Gastrocnemius medialis (tissue), 4 donors: ENCODE data around the gene GRK6. TPM values are rescaled to one million over a fixed set of nuclear protein-coding genes. Genes with fewer than 3 reads are reported as not detected.
A peak's percentile ranks its signal among the peaks of the same experiment; 100 is the strongest.

Source experiments
- ATAC-seq, 2 donors: fragments of 150-250 bp; one replicate each; pipeline ENCODE4 v1.9.1; 2016
- DNase-seq, 2 donors: peaks; one replicate each; pipeline ENCODE4 v3.0.0-alpha.2; 2019
- H3K27ac ChIP-seq, 4 donors: fragments of 200-600 bp; sonication (generic); 1 replicate in 1 of 4; 2 replicates in 3 of 4; pipeline ENCODE4 v1.5.1; 2016 to 2018; ENCODE audit warnings: mild to moderate bottlenecking in 2 of 4, moderate library complexity in 1 of 4
- H3K27me3 ChIP-seq, 3 donors: fragments of 200-600 bp; sonication (generic) in 2 of 3; 1 replicate in 1 of 3; 2 replicates in 2 of 3; pipeline versions ENCODE4 v1.5.1 to v1.6.0; 2016 to 2019; ENCODE audit warnings: mild to moderate bottlenecking in 1 of 3, moderate library complexity in 1 of 3
- H3K36me3 ChIP-seq, 2 donors: fragments of 200-600 bp; sonication (generic) in 1 of 2; one replicate each; pipeline ENCODE4 v1.5.1; 2017 to 2018
- H3K4me1 ChIP-seq, 2 donors: fragments of 200-600 bp; sonication (generic) in 1 of 2; one replicate each; pipeline ENCODE4 v1.5.1; 2016 to 2017; ENCODE audit warnings: mild to moderate bottlenecking in 2 of 2
- H3K4me3 ChIP-seq, 4 donors: fragments of 200-600 bp; sonication (generic) in 3 of 4; 1 replicate in 1 of 4; 2 replicates in 3 of 4; pipeline ENCODE4 v1.5.1; 2016 to 2019; ENCODE audit warnings: mild to moderate bottlenecking in 2 of 4
- H3K9me3 ChIP-seq, 3 donors: fragments of 200-600 bp; sonication (generic) in 2 of 3; 1 replicate in 1 of 3; 2 replicates in 2 of 3; pipeline ENCODE4 v1.5.1; 2016 to 2019
- POLR2A ChIP-seq, 2 donors: fragments of 450-650 bp; IDR thresholded peaks; one replicate each; pipeline ENCODE4 v1.6.1; 2017; ENCODE audit warnings: antibody characterized with exemption in 2 of 2, mild to moderate bottlenecking in 2 of 2, moderate library complexity in 2 of 2
- in situ Hi-C, 4 donors: fragments of 200-750 bp; cut with MboI; loops; one replicate each; pipeline versions ENCODE4 v1.15.0 to v1.8.0; 2017; ENCODE audit warnings: low sequenced_read_pairs in 4 of 4
- intact Hi-C: fragments of 100-400 bp; cut with DNase I; formaldehyde crosslinking; loops from one replicate; pipeline ENCODE4 v1.15.1; 2023; ENCODE audit warnings: low total_unique reads
- total RNA-seq, 4 donors: library from RNA; depleted of rRNA; stranded (reverse); fragments of >200 nt; gene quantifications; one replicate each; pipeline versions ENCODE4 v1.1.0 to v1.2.3, GENCODE V29; 2016
- TF ChIP-seq, protein P1 (sequence below), 5 experiments: fragments of 450-650 bp in 3 of 5; fragments of 200-600 bp in 2 of 5; sonication (generic) in 2 of 5; IDR thresholded peaks in 4 of 5; conservative IDR thresholded peaks in 1 of 5; 1 replicate in 4 of 5; 2 replicates in 1 of 5; pipeline ENCODE4 v1.5.1; 2016 to 2019; ENCODE audit warnings: antibody characterized with exemption in 5 of 5, mild to moderate bottlenecking in 3 of 5, moderate library complexity in 3 of 5

The GRK6 gene
- total RNA-seq, 4 donors from 2014 or later, result 12.7 to 40.5 (median 32.2) TPM

DNA sequence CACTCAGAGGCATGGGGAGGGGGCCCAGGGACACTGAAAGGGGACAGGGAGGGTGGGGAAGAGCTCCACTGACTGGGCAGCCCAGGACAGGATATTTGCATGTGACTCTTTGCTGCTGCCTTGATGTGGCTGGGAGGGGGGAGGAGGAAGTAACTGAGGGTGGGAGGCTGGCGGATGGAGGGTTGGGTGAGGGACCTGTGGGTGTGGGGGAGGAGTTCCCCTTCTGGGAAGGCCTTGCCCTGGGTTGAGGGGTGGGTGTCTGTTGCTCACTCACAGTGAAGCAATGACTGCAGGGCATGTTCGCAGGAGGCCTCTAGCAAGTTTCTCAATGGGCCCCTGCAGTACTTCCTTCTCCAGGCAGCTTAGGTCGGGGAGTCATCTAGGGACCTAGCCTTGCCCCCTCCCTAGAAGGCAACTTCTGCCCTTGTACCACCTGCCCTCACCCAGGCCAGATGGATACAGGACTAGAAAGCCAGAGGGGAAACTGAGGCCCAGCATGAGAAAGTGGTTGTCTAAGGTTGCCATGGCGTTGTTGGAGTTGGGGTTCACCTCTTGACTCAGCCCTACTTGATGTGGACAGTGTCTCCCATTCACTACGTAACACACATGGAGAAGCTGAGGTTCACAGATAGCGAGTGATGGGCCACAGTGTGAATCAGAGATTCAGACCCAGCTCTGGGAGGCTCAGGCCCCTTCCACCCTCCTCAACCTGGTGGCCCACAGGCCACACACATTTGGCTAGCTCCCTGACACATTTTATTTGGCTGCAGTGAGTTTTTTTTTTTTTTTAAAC is 3.0 kb downstream of the GRK6 start:
- in situ Hi-C loops, result no loop called here
- TF ChIP-seq POLR2A (IDR thresholded peaks at IDR 0.05), result no peak
- TF ChIP-seq, protein P1, sequence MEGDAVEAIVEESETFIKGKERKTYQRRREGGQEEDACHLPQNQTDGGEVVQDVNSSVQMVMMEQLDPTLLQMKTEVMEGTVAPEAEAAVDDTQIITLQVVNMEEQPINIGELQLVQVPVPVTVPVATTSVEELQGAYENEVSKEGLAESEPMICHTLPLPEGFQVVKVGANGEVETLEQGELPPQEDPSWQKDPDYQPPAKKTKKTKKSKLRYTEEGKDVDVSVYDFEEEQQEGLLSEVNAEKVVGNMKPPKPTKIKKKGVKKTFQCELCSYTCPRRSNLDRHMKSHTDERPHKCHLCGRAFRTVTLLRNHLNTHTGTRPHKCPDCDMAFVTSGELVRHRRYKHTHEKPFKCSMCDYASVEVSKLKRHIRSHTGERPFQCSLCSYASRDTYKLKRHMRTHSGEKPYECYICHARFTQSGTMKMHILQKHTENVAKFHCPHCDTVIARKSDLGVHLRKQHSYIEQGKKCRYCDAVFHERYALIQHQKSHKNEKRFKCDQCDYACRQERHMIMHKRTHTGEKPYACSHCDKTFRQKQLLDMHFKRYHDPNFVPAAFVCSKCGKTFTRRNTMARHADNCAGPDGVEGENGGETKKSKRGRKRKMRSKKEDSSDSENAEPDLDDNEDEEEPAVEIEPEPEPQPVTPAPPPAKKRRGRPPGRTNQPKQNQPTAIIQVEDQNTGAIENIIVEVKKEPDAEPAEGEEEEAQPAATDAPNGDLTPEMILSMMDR (IDR thresholded peaks at IDR 0.05 in 4 of 5, conservative IDR thresholded peaks at IDR 0.05 in 1 of 5), result no peak
- Histone ChIP-seq H3K4me1 (peaks cover 34 to 45% of the 10 kb centered on the region in 2 donors), H3K27me3 (no peaks in the 10 kb centered on the region), H3K9me3 (no peaks in the 10 kb centered on the region), H3K4me3 (no peak overlapping the region), H3K27ac (peak overlapping the region in 1 of 4 donors; percentile 75), H3K36me3 (peaks cover 0 to 19% of the 10 kb centered on the region in 2 donors)
- intact Hi-C loops, result no loop called here
- DNase-seq (peak; percentile 43 to 60), ATAC-seq (no peak)

DNA sequence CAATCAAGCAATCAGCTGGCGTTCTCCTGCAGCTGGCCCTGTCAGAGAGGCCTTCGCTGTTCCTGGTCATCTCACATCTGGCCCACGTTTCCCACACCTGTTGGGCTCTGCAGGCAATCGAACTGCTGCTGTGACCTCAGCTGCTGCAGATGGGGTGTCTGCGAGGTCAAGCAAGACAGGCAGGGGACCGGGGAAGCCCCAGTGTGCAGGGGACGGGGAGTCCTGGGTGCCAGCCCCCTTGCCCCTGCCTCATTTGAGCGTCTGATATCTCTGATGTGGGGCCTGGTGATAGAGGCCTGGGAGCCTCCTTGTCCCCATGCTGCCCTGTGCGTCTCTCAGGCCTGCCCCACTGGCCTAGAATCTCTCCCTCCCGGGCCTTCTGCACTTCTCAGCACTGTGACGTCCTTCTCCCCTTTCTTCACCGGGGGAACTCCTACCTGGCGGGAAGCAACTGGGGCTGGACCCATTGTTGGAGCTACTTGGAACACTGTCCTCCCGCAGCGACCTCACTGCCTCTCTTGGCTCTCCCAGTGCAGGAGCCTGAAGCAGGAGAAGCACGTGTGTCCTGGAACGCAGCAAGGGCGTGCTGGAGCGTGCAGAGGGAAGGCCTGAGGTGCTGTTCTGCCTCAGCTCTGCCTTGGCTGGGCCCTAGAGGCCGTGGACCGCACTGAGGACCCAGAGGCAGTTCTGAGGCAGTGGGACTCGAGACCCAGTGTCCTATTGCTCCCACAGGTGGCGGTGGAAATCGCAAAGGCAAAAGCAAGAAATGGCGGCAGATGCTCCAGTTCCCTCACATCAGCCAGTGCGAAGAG is 3.9 kb downstream of the GRK6 start:
- TF ChIP-seq POLR2A (IDR thresholded peaks at IDR 0.05), result no peak
- TF ChIP-seq, protein P1 (IDR thresholded peaks at IDR 0.05 in 4 of 5, conservative IDR thresholded peaks at IDR 0.05 in 1 of 5), result no peak
- no peak for DNase-seq
- ATAC-seq, result no peak
- intact Hi-C loops (no loop called here), in situ Hi-C loops (no loop called here)
- H3K4me3 ChIP-seq, result no peak overlapping the region
- no peaks in the 10 kb centered on the region for H3K27me3 ChIP-seq
- no peaks in the 10 kb centered on the region for H3K9me3 ChIP-seq
- H3K27ac ChIP-seq, result peak overlapping the region in 1 of 4 donors; percentile 32
- peaks cover 0 to 28% of the 10 kb centered on the region in 2 donors for H3K36me3 ChIP-seq
- H3K4me1 ChIP-seq, result peaks cover 34 to 44% of the 10 kb centered on the region in 2 donors

DNA sequence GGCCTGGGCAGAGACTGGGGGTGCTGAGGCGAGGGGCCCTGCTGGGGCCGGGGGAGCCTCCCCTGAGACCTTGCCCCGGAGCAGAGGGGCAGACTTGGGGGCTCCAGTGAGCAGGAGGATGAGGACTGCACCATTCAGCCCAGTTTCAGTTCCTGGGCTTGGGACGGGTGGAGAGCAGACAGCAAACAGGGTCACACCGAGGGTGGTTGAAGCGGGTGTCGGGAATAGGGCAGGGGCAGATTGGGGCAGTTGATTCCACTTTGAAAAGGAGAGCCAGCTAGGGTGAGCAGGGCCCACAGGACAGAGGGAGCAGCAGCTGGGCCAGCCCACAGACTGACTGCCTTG is 4.5 kb downstream of the GRK6 start:
- ATAC-seq, result no peak
- no peaks in the 10 kb centered on the region for H3K9me3 ChIP-seq
- intact Hi-C loops, result no loop called here
- TF ChIP-seq, protein P1 (IDR thresholded peaks at IDR 0.05 in 4 of 5, conservative IDR thresholded peaks at IDR 0.05 in 1 of 5), result no peak
- no peak for TF ChIP-seq POLR2A (IDR thresholded peaks at IDR 0.05)
- peak overlapping the region in 2 of 4 donors; percentile 32 to 61 for H3K27ac ChIP-seq
- no peak overlapping the region for H3K4me3 ChIP-seq
- in situ Hi-C loops, result no loop called here
- peaks cover 31 to 39% of the 10 kb centered on the region in 2 donors for H3K4me1 ChIP-seq
- H3K36me3 ChIP-seq, result peaks cover 0 to 34% of the 10 kb centered on the region in 2 donors
- no peak for DNase-seq
- H3K27me3 ChIP-seq, result no peaks in the 10 kb centered on the region

DNA sequence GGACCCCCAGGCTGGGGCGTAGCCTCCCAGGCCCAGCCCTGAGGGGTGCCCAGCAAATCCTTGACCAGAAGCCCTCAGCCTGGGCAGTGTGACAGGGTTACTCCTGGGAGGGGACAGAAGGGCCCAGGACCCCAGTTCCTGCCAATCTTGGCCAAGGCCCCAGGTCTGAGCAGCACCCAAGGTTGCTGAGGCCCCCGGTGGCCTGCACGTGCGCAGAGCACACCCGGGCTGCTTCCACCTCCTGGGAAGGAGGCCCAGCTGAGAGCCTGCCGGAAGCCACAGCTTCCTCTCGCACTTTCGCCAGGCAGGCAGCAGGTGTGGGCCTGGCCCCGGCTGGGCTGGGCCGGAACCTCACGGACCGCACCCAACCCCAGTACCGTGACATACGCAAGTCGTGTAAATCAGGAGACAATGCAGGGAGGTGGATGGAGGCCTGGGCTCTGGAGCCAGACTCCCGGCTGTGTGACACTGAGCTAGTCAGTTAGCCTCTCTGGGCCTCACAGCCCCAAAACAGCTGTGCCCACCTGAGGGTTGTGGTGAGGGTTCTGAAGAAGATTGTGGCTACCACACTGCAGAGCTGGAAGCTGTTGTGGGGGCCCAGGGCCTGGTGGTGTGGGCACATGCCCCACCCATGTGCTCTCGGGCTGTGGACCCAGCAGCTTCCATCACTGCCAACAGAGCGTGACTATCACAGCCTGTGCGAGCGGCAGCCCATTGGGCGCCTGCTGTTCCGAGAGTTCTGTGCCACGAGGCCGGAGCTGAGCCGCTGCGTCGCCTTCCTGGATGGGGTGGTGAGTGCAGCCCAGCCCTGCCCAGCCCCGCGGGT is 5.1 kb downstream of the GRK6 start:
- ATAC-seq, result peak; percentile 14 to 30
- H3K4me1 ChIP-seq, result peaks cover 31 to 39% of the 10 kb centered on the region in 2 donors
- TF ChIP-seq, protein P1 (IDR thresholded peaks at IDR 0.05 in 4 of 5, conservative IDR thresholded peaks at IDR 0.05 in 1 of 5), result no peak
- TF ChIP-seq POLR2A (IDR thresholded peaks at IDR 0.05), result no peak
- H3K36me3 ChIP-seq, result peaks cover 0 to 40% of the 10 kb centered on the region in 2 donors
- DNase-seq, result peak in 1 of 2 donors; percentile 29
- H3K27me3 ChIP-seq, result no peaks in the 10 kb centered on the region
- no peaks in the 10 kb centered on the region for H3K9me3 ChIP-seq
- intact Hi-C loops, result no loop called here
- H3K27ac ChIP-seq, result peak overlapping the region; percentile 32 to 61 (median 48)
- no peak overlapping the region for H3K4me3 ChIP-seq
- in situ Hi-C loops, result no loop called here
